Activated CD4-positive, alpha-beta T cell treated with anti-CD3 and anti-CD28 coated beads, Interleukin-2, amount 50 U/mL, for 16 hours (primary cell): ENCODE data around the gene RSRC1.
A peak's percentile ranks its signal among the peaks of the same experiment; 100 is the strongest.
"Not testable (repeated sequence)": the region's sequence is repeated elsewhere in the genome, so short reads cannot be mapped to it uniquely, and the experiment has no call there.

ENCODE experiments used
- DNase-seq: peaks from one replicate; pipeline ENCODE4 v3.0.0-alpha.2; 2020

The RSRC1 gene

GRCh38 chr3:158337110-158337509 is 227.2 kb downstream of the RSRC1 start:
- DNase-seq = no peak

DNA sequence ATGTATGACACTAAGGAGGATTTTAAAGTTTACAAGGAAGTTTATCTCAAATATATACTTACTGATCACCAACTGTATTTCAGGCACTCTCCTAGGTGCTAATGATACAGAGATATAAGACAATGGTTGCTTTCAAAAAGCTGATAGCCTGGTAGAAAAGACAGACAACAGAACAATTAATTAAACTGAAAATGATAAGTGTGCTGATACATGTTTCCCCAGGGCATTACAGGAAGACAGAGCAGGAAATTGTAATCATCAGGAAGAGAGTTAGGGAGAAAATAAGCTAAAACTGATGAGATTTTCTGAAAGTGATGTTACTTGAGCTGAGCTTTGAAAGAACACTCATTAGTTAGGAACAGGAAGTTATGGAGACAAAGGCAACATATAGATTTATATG is 229.7 kb downstream of the RSRC1 start:
- no peak for DNase-seq

DNA sequence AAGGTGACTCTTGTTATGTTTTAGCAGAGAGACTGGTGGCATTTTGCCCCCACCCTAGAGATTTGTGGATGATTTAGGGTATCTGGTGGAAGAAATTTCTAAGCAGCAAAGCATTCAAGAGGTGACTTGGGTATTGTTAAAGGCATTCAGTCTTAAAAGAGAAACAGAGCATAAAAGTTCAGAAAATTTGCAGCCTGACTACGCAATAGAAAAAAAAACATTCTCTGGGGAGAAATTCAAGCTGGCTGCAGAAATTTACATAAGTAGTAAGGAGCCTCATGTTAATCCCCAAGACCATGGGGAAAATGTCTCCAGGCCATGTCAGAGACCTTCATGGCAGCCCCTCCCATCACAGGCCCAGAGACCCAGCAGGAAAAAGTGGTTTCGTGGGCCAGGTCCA is 231.1 kb downstream of the RSRC1 start:
- not testable (repeated sequence) for DNase-seq

DNA sequence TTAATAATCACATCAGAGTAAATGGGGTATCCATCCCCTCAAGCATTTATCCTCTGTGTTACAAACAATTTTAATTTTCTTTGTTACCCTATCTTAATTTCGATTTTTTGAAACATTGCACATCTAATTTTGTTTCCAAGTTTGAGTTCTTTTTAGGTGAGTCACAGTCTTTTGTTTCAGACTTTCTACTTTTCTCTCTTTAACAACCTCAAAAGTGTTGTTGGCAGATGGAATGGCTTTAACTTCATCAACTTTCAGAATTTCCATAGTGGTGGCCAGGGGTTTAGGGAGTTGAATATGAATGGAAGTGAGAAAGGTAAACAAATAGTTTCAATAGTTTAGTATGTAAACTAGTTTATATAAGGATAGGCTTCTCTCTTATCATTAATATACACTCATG is 238.1 kb downstream of the RSRC1 start:
- DNase-seq = no peak

DNA sequence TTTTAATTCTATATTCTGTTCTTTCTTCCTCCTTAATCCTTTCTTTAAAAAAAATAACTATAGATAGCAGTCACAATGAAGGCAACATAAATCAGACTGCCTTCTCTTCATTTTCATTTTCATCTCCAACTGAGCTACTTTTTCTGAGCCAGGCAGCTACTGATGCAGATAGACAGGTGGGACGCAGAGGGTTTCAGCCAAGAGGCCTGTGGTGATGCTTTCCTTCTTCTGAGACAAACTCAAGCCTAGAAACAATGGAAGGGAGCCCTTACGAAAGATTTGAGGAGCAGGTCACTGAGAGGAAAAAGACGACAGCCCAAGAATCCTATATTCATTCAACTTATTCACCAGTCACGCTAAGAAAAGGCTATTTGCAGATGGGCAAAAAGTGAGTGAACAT is 241.1 kb downstream of the RSRC1 start:
- DNase-seq = no peak

DNA sequence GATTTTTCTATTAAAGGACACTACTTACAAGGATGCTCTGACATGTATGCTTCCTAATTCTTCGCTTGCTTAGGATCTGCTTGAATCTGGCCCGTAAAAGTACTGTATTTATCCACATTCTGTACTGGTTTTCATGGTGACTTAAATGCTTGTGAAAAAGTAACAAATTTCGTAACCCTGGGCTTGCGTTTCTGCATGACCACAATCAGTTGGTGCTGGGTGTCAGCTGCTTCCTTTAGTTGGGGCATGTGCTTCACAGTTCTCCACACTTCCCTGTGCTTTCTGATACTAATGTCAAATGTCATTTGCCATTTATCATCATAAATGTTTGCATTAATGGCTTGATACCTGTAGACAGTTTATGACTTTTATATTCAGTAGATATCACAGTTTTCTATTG is 242.7 kb downstream of the RSRC1 start:
- no peak for DNase-seq

GRCh38 chr3:158354713-158355112 is 244.8 kb downstream of the RSRC1 start:
- DNase-seq = no peak

GRCh38 chr3:158355623-158356588 is 246.0 kb downstream of the RSRC1 start:
- no peak for DNase-seq

DNA sequence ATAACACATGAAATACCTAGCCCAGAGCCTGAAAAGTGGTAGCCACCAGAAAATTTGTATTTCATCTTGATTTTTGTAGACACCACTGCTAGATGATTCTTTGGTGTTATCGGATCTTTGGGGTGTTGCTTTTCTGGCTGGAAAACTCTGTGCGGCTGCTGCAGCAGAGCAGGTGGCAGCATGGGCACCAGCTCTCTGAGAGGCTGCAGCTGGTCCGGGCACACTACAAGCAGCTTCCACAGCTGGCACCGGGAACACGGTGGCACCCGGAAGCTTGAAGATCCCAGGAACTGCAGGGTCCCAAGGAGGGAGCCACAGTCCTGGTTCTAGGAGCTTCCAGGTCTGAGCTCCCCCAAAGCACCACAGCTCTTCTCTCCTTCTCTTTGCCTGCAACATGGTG is 249.4 kb downstream of the RSRC1 start:
- DNase-seq = no peak

- no peak for DNase-seq
Observed at GRCh38 chr3:158360756-158361448, 251.0 kb downstream of the RSRC1 start.

DNA sequence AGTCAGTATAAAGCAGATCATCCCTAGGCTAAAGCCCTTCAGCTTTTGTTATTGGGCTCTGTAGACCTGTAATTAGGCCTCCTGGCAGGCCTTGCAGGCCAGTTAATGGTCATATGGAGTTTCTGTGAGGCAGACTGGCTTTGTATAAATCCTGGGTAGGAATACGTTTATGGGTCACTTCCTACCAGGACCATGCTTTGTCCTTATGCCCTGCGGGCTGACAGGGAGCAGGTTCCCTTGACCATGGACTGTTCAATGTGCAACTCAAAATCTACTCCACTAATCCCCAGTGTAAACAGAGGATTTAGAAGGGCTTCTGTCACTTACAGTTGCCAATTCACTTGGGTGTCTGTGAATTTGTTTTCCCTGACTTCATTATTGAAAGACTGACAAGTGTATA is 258.4 kb downstream of the RSRC1 start:
- DNase-seq = no peak

GRCh38 chr3:158369279-158369678 is 259.4 kb downstream of the RSRC1 start:
- DNase-seq = no peak

DNA sequence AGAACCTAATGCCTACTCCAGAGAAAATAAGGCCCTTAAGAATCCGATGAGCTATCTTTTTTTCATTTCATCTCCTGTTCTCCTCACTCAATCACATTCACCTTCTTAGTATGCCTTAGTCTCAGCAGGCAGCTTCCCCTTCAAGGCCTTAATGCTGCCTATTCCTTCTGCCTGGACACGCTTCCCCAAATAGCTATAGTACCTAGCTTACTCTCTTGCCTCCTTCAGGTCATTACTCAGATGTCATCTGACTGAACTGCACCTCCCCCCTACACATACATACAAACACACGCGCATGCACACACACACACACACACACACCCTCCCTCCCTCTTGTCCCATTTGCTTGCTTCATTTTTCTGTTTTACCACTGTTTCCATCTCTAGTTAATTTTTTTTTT is 269.6 kb downstream of the RSRC1 start:
- DNase-seq = no peak

GRCh38 chr3:158381262-158381868 is 271.5 kb downstream of the RSRC1 start:
- peak; percentile 8 for DNase-seq

GRCh38 chr3:158382479-158382878 is 272.6 kb downstream of the RSRC1 start:
- no peak for DNase-seq

GRCh38 chr3:158384019-158384418 is 274.1 kb downstream of the RSRC1 start:
- DNase-seq = peak; percentile 53

- DNase-seq = no peak
Observed at GRCh38 chr3:158395421-158395820, 285.5 kb downstream of the RSRC1 start.

DNA sequence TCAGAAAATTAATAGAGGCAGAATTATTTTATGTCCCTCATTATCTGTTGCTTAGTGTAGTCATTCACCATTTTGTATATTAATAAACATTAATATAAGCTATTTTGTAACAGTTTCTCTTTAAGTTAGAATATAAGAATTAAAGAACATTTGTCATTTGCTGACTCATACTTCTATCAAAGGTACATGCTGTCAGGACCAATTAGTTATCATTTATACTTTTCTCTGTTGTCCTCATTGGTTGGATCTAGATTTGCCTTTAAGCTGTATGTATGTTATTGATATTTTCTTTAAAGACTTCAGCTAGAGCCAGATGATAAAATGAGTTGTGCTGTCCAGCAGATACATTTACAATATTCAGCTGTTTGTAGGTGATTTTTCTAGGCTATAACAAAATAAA is 292.7 kb downstream of the RSRC1 start:
- DNase-seq = no peak

DNA sequence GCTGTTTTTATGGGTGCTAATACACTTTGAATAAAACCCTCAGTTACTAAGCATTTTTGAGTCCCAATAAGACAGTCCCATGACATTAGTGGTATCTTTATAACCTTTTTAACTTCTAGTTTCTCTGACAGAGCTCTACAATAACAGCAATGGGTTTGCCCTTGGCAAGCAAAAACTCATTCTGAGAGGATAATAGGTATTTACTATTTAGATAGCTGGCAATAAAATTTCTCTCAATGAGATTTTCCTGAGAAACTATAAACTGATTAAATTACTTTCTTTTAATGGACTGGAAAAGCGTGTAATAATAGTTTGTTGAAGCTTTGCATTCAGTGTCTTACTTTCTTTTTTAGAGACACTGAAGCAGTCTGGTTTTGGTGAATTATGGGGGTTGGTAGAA is 293.1 kb downstream of the RSRC1 start:
- DNase-seq = no peak

- no peak for DNase-seq
Observed at GRCh38 chr3:158404131-158404718, 294.3 kb downstream of the RSRC1 start.

- DNase-seq = no peak
Observed at GRCh38 chr3:158405507-158405906, 295.6 kb downstream of the RSRC1 start.

- DNase-seq = no peak
Observed at GRCh38 chr3:158407844-158408517, 298.1 kb downstream of the RSRC1 start.

DNA sequence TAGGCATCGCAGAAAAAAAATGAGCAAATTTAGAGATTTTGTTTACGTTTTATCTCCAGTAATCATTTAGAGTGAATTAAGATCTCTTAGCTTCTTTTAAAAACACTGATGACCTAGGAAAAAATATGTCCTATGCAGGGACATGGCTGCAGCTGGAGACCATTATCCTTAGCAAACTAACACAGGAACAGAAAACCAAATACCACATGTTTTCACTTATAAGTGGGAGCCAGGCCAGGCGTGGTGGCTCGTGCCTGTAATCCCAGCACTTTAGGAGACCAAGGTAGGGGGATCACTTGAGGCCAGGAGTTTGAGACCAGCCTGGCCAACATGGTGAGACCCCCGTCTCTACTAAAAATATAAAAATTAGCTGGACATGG is 298.6 kb downstream of the RSRC1 start:
- DNase-seq = not testable (repeated sequence)
